ENCODE data around the gene MYCN.
"Not testable (repeated sequence)": the region's sequence is repeated elsewhere in the genome, so short reads cannot be mapped to it uniquely, and the experiment has no call there.

The MYCN gene

GRCh38 chr2:15945909-15946705, 5.8 kb downstream of the MYCN start:
- no peak for DNase-seq

GRCh38 chr2:15946983-15947382, 6.6 kb downstream of the MYCN start:
- DNase-seq: no peak

- DNase-seq: no peak
Measured at GRCh38 chr2:15947431-15947830, 7.1 kb downstream of the MYCN start.

- DNase-seq: no peak
Measured at GRCh38 chr2:15948704-15948957, 8.3 kb downstream of the MYCN start.

- DNase-seq: no peak
Measured at GRCh38 chr2:15949126-15949525, 8.8 kb downstream of the MYCN start.

GRCh38 chr2:15949551-15949950, 9.2 kb downstream of the MYCN start:
- no peak for DNase-seq

GRCh38 chr2:15950088-15950952, 10.0 kb downstream of the MYCN start:
- DNase-seq: no peak

- not testable (repeated sequence) for DNase-seq
Measured at GRCh38 chr2:15951936-15952335, 11.6 kb downstream of the MYCN start.

- no peak for DNase-seq
Measured at GRCh38 chr2:15952451-15953146, 12.2 kb downstream of the MYCN start.

- no peak for DNase-seq
Measured at GRCh38 chr2:15953147-15953630, 12.8 kb downstream of the MYCN start.

- no peak for DNase-seq
Measured at GRCh38 chr2:15953891-15954680, 13.7 kb downstream of the MYCN start.

GRCh38 chr2:15954761-15955160, 14.4 kb downstream of the MYCN start:
- DNase-seq: no peak

- no peak for DNase-seq
Measured at GRCh38 chr2:15955232-15955988, 15.1 kb downstream of the MYCN start.

GRCh38 chr2:15956230-15956629, 15.9 kb downstream of the MYCN start:
- no peak for DNase-seq

GRCh38 chr2:15956751-15957736, 16.7 kb downstream of the MYCN start:
- DNase-seq: no peak

GRCh38 chr2:15957881-15958713, 17.7 kb downstream of the MYCN start:
- DNase-seq: no peak

GRCh38 chr2:15959331-15960153, 19.2 kb downstream of the MYCN start:
- no peak for DNase-seq

GRCh38 chr2:15960154-15960520, 19.8 kb downstream of the MYCN start:
- DNase-seq: not testable (repeated sequence)
